GM18519 (cell line): ENCODE data around the gene INIP.

Source experiments
- ATAC-seq: cut with Tn5 transposase; IDR thresholded peaks from one replicate; pipeline ENCODE4 v1.9.1; 2021; ENCODE audit warnings: mild to moderate bottlenecking, moderate library complexity; ENCODE audit not compliant: unreplicated experiment, low FRiP score

INIP gene

GRCh38 chr9:112717661-112718331, at the start of gene INIP:
Gene INIP (minus strand): TSS chr9:112718117. CDS start chr9:112716485, 1,632 bp downstream.
- peak; percentile 74 for ATAC-seq

- ATAC-seq, result no peak
These were observed 47.4 kb upstream of the INIP start for GRCh38 chr9:112765281-112765680.

DNA sequence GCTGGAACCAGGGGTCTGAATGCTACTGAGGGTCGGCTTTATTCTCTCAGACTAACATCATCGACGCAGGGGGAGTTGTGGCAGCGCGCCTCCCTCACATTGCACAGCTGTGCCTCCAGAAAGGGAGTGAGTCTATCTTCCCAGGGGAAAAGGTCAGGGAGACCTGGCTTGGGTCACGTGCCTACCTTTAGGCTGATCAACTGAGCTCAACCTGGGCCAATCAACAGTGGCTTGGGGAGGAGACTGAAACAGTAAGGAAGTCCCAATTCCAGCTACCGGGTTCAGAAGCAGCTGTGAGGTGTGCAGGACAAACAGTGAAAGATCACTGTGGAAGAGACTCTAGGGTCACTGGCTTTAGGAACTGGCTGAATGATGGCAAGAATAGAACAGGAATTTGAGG, 46.9 kb upstream of the INIP start:
- no peak for ATAC-seq

DNA sequence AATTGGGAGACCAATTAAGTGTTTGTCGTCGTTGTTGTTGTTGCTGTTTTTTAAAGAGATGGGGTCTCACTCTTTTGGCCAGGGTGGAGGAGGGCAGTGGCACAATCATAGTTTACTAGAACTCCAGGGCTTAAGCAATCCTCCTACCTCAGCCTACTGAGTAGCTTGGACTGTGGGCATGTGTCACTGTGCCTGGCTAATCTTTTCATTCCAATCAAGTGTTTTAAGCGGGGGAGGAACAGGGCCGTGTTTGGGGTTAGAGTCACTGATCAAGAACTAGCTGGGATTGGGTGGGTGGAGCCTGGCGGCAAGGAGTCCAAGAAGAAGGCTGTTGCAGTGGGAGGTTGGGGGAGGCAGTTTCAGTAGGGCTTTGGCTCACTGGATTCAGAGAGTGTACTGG, 46.4 kb upstream of the INIP start:
- no peak for ATAC-seq

GRCh38 chr9:112762726-112763518, 45.0 kb upstream of the INIP start:
- ATAC-seq, result no peak

GRCh38 chr9:112761912-112762655, 44.2 kb upstream of the INIP start:
- ATAC-seq, result no peak

- no peak for ATAC-seq
These were observed 42.9 kb upstream of the INIP start for GRCh38 chr9:112760821-112761220.

DNA sequence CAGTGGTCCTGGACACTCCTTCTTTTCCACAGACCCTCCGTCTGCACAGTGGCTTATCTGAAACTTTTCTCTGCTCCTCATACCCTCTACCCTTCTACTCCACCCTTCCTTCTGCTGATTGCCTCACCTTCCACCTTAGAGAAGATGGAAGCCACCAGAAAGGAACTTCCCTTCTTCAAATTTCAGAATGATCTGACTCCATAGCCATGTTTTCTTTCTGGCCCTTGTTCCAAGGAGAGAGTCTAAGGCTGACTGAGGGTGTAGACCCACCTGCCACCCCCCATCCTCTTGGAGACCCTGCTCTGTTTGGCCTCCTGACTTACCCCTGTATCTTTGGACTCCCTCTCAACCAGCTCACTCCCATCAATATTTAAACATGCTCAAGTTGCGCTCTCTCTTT, 40.0 kb upstream of the INIP start:
- no peak for ATAC-seq

GRCh38 chr9:112757282-112757883, 39.5 kb upstream of the INIP start:
- ATAC-seq, result no peak

DNA sequence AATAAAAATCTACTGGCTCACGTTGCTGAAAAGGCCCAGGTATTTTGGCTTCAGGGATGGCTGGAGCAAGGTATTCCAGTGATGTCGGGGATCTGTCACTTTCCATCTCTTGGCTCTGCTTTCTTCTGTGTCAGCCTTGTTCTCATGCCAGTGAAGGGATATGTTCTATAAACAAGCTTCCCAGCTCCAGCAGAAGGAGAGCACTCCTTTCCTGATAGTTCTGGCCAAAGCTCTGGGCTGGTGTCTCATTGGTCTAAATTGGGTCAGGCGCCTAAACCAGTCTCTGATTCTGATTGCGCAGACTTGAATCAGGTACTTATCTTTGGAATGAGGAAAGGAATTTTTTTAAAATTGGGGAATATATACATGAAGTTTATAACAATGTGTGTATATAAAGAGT, 37.8 kb upstream of the INIP start:
- no peak for ATAC-seq

- no peak for ATAC-seq
These were observed 37.1 kb upstream of the INIP start for GRCh38 chr9:112755016-112755427.

GRCh38 chr9:112754578-112754977, 36.7 kb upstream of the INIP start:
- ATAC-seq, result no peak

GRCh38 chr9:112753725-112754124, 35.8 kb upstream of the INIP start:
- no peak for ATAC-seq

GRCh38 chr9:112752334-112753125, 34.6 kb upstream of the INIP start:
- ATAC-seq, result no peak

- ATAC-seq, result no peak
These were observed 33.3 kb upstream of the INIP start for GRCh38 chr9:112751056-112751795.

DNA sequence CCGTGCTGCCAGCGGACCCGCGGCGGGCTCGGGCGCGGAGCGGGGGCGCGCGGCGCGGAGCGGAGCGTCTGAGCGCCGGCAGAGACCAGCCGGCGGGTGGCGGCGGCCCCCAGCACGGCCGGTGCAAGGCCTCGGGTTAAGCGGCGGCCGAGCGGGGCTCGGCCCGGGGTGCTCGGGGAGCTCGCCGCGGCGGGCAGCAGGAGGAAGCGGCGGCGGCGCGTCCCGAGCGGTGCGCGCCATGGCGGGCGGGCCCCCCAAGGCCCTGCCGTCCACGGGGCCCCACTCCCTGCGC, 32.8 kb upstream of the INIP start:
- ATAC-seq, result no peak

DNA sequence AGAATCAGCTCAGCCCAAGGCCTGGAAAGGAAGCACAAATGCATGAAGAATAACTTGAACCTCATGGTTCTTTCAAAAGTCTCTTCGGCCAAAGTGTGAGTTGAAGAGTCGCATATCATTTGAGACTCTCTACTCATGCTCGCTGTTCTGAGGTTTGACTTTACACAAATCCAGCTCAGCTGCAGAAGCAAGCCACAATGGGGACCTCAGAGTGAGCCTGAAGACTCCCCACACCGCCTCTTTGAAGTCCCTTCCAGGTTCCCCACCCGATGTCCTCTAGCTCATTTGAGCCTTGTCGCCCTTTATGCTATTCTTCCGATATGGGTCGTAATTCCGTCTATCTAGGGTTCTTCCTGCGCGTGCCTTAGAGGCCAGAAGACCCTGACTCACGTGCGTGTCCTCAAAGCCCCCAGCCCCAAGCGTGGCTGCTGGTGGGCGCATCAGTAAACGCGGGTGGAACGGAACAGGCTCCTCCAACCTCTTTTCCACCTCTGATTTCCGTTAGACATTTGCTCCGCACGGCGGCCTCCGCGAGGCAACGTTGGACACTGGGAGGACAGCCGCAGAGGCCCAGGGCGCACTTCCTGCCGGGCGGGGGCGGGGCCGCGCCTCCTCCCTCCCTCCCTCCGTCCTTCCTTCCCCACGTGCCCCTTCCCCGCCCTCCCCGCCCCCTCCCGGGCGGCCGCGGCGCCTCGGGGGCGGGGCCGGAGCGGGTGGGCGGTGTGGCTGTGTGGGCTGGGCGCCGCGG, 32.3 kb upstream of the INIP start, which contains the start of gene SNX30:
TSS of gene SNX30 (plus strand) at position 745 of the 748 bp plus-strand sequence. CDS start 242 bp downstream, outside the sequence.
- ATAC-seq, result peak; percentile 64

- ATAC-seq, result no peak
These were observed 29.2 kb upstream of the INIP start for GRCh38 chr9:112747094-112747493.

GRCh38 chr9:112744177-112744576, 26.3 kb upstream of the INIP start:
- no peak for ATAC-seq
